Progenitor cell of endocrine pancreas (in vitro differentiated cells): ENCODE data around the gene ANKDD1B. TPM values are rescaled to one million over a fixed set of nuclear protein-coding genes. Genes with fewer than 3 reads are reported as not detected.

Source experiments
- DNase-seq: peaks from one replicate; pipeline ENCODE4 v3.0.0; 2021; ENCODE audit warnings: low spot score; ENCODE audit not compliant: unreplicated experiment
- H3K27ac Mint-ChIP-seq: 2 replicates; pipeline ENCODE4 v1.8.0; 2021; ENCODE audit warnings: mild to moderate bottlenecking, moderate library complexity, mixed read lengths
- H3K27me3 Mint-ChIP-seq: 2 replicates; pipeline ENCODE4 v1.8.0; 2021; ENCODE audit warnings: mixed read lengths
- H3K36me3 Mint-ChIP-seq: 2 replicates; pipeline ENCODE4 v1.8.0; 2022; ENCODE audit warnings: mixed read lengths; ENCODE audit not compliant: insufficient read depth
- H3K4me1 Mint-ChIP-seq: 2 replicates; pipeline ENCODE4 v1.8.0; 2021; ENCODE audit warnings: low read depth, mixed read lengths
- H3K4me3 Mint-ChIP-seq: 2 replicates; pipeline ENCODE4 v1.8.0; 2021; ENCODE audit warnings: low read depth, mild to moderate bottlenecking, moderate library complexity, mixed read lengths
- H3K9me3 Mint-ChIP-seq: 2 replicates; pipeline ENCODE4 v1.8.0; 2021; ENCODE audit warnings: low read depth, mixed read lengths
- CTCF ChIP-seq: fragments of 200-600 bp; sonication (generic); IDR thresholded peaks from one replicate; pipeline ENCODE4 v1.5.0; 2021; ENCODE audit warnings: antibody characterized with exemption, mild to moderate bottlenecking; ENCODE audit not compliant: unreplicated experiment
- total RNA-seq: library from RNA; stranded (reverse); gene quantifications from 2 replicates; pipeline ENCODE4 v1.2.1, GENCODE V29; 2021

ANKDD1B gene
- total RNA-seq, 1 donor from 2014 or later: 2.8 TPM

GRCh38 chr5:75675783-75676182, 64.5 kb downstream of the ANKDD1B start:
- TF ChIP-seq CTCF: no peak
- H3K4me3 Mint-ChIP-seq: no peak overlapping the region
- H3K27me3 Mint-ChIP-seq: no peaks in the 10 kb centered on the region
- peaks cover 1% of the 10 kb centered on the region for H3K36me3 Mint-ChIP-seq
- no peak for DNase-seq
- peaks cover 2% of the 10 kb centered on the region for H3K4me1 Mint-ChIP-seq
- no peak overlapping the region for H3K27ac Mint-ChIP-seq
- H3K9me3 Mint-ChIP-seq: no peaks in the 10 kb centered on the region

GRCh38 chr5:75677607-75678006, 66.4 kb downstream of the ANKDD1B start:
- Mint-ChIP-seq H3K9me3 (no peaks in the 10 kb centered on the region), H3K27ac (no peak overlapping the region), H3K27me3 (no peaks in the 10 kb centered on the region), H3K36me3 (peaks cover 1% of the 10 kb centered on the region), H3K4me1 (no peaks in the 10 kb centered on the region), H3K4me3 (no peak overlapping the region)
- no peak for TF ChIP-seq CTCF
- no peak for DNase-seq

- no peak for DNase-seq
- Mint-ChIP-seq H3K27ac (no peak overlapping the region), H3K36me3 (peaks cover 1% of the 10 kb centered on the region), H3K4me3 (no peak overlapping the region), H3K4me1 (no peaks in the 10 kb centered on the region), H3K9me3 (no peaks in the 10 kb centered on the region), H3K27me3 (no peaks in the 10 kb centered on the region)
- no peak for TF ChIP-seq CTCF
These were observed 66.9 kb downstream of the ANKDD1B start for GRCh38 chr5:75678155-75678554.

- H3K4me3 Mint-ChIP-seq: no peak overlapping the region
- no peaks in the 10 kb centered on the region for H3K4me1 Mint-ChIP-seq
- H3K27me3 Mint-ChIP-seq: no peaks in the 10 kb centered on the region
- H3K36me3 Mint-ChIP-seq: peaks cover 3% of the 10 kb centered on the region
- H3K27ac Mint-ChIP-seq: no peak overlapping the region
- no peak for DNase-seq
- no peaks in the 10 kb centered on the region for H3K9me3 Mint-ChIP-seq
- TF ChIP-seq CTCF: peak; percentile 78
These were observed 70.0 kb downstream of the ANKDD1B start for GRCh38 chr5:75681125-75681830.

- Mint-ChIP-seq H3K9me3 (no peaks in the 10 kb centered on the region), H3K27ac (no peak overlapping the region), H3K27me3 (no peaks in the 10 kb centered on the region), H3K4me3 (no peak overlapping the region), H3K36me3 (peaks cover 4% of the 10 kb centered on the region), H3K4me1 (no peaks in the 10 kb centered on the region)
- TF ChIP-seq CTCF: no peak
- no peak for DNase-seq
These were observed 73.9 kb downstream of the ANKDD1B start for GRCh38 chr5:75685141-75685540.
